HL-60/S4 treated with retinoic acid at 250 ng/mL for 4 days and 3 days (cell line): Measurements from ENCODE around the gene HOXA9.

Experiments
- in situ Hi-C: fragments of 300-500 bp; cut with MboI; formaldehyde crosslinking; loops from 2 replicates; pipeline ENCODE4 v1.7.0; 2022; ENCODE audit warnings: low sequenced_read_pairs

Gene HOXA9

GRCh38 chr7:27179503-27180430 is 14.4 kb upstream of the HOXA9 start:
- in situ Hi-C loops, result loop anchor here (25.0 kb wide), 1 partner anchor 1292 kb away; no protein-coding TSS in a partner anchor

- in situ Hi-C loops, result loop anchor here (25.0 kb wide), 1 partner anchor 1292 kb away; no protein-coding TSS in a partner anchor
Observed at GRCh38 chr7:27179030-27179429, 13.7 kb upstream of the HOXA9 start.

GRCh38 chr7:27178366-27178765 is 13.0 kb upstream of the HOXA9 start:
- in situ Hi-C loops, result loop anchor here (25.0 kb wide), 1 partner anchor 1291 kb away; no protein-coding TSS in a partner anchor

- in situ Hi-C loops, result loop anchor here (25.0 kb wide), 1 partner anchor 1291 kb away; no protein-coding TSS in a partner anchor
Observed at GRCh38 chr7:27177795-27178320, 12.5 kb upstream of the HOXA9 start.

GRCh38 chr7:27176962-27177794 is 11.8 kb upstream of the HOXA9 start:
- in situ Hi-C loops, result loop anchor here (25.0 kb wide), 1 partner anchor 1290 kb away; no protein-coding TSS in a partner anchor

- in situ Hi-C loops, result loop anchor here (25.0 kb wide), 1 partner anchor 1289 kb away; no protein-coding TSS in a partner anchor
Observed at GRCh38 chr7:27176524-27176845, 11.1 kb upstream of the HOXA9 start.

- in situ Hi-C loops, result loop anchor here (25.0 kb wide), 1 partner anchor 1289 kb away; no protein-coding TSS in a partner anchor
Observed at GRCh38 chr7:27175626-27176523, 10.5 kb upstream of the HOXA9 start.

GRCh38 chr7:27174874-27175625 is 9.7 kb upstream of the HOXA9 start:
- in situ Hi-C loops, result loop anchor here (25.0 kb wide), 1 partner anchor 1288 kb away; no protein-coding TSS in a partner anchor

GRCh38 chr7:27173956-27174873 is 8.9 kb upstream of the HOXA9 start, which contains the start of gene HOXA10:
Gene HOXA10 (minus strand): TSS chr7:27174320. CDS start chr7:27174306, 14 bp downstream.
- in situ Hi-C loops, result no loop called here

GRCh38 chr7:27173511-27173955 is 8.2 kb upstream of the HOXA9 start:
- in situ Hi-C loops, result no loop called here

GRCh38 chr7:27172823-27173510 is 7.6 kb upstream of the HOXA9 start:
- in situ Hi-C loops, result no loop called here

GRCh38 chr7:27172315-27172774 is 7.0 kb upstream of the HOXA9 start:
- in situ Hi-C loops, result no loop called here

- in situ Hi-C loops, result no loop called here
Observed at GRCh38 chr7:27171637-27172314, 6.4 kb upstream of the HOXA9 start.

- in situ Hi-C loops, result no loop called here
Observed at GRCh38 chr7:27171325-27171636, 5.9 kb upstream of the HOXA9 start.

GRCh38 chr7:27170426-27171324 is 5.3 kb upstream of the HOXA9 start:
- in situ Hi-C loops, result no loop called here
